ENCODE data around the gene FBLN7.

FBLN7 gene

DNA sequence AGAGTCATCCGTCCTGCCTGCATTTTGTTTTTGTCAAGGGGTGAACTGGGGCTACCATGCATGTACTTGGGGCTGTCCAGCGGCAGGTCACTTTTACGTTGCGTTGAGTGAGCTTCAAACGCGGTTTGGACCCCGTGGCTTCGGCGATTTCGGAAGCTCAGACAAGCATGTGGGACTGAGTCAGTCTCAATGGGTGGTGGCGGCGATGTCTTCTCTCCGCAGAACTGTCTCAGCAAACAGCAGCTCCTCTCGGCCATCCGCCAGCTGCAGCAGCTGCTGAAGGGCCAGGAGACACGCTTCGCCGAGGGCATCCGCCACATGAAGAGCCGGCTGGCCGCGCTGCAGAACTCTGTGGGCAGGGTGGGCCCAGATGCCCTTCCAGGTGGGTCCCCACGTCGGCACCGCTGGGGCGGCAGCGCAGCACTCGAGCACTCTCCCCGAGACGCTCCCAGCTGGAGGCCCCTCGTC, 21.3 kb downstream of the FBLN7 start:
- DNase-seq: no peak

DNA sequence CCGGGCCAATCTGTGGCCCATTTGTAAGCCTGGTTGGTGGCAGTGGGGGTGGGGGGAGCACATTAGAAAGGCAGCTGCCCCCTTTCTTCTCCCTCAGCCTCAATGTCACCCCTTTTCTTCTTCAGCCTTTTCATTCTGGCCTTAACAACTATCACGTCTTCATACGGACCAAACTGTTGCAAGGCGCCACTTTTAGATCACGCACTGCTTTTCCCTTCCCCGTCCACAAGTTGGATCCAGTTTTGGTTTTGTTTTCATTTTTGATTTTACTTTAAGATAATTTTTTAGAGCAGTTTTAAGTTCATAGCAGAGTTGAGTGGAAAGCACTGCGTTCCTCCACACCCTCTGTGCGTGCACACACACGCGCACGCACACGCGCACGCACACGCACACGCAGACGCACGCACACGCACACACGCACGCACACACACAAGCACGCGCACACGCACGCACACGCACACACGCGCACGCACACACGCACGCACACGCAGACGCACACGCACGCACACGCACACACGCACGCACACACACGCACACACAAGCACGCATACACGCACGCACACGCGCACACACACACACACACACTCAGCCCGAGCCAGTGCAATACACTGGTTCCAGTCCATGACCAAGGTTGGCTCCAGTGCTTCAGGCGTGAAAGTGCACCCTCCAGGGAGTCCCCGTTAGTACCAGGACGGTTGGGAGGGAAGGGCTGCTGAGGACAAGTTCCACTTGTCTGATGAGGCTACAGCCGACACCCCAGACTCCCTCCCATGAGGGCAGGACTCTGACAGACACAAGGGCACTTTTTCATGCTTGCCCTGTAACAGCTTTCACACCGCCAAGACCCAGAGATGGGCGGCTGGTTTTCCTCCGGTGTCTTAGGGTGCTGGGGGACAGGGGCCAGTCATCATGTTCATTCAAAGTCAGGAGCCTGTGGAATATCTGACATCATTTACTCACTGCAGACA, 22.4 kb downstream of the FBLN7 start:
- DNase-seq: no peak

DNA sequence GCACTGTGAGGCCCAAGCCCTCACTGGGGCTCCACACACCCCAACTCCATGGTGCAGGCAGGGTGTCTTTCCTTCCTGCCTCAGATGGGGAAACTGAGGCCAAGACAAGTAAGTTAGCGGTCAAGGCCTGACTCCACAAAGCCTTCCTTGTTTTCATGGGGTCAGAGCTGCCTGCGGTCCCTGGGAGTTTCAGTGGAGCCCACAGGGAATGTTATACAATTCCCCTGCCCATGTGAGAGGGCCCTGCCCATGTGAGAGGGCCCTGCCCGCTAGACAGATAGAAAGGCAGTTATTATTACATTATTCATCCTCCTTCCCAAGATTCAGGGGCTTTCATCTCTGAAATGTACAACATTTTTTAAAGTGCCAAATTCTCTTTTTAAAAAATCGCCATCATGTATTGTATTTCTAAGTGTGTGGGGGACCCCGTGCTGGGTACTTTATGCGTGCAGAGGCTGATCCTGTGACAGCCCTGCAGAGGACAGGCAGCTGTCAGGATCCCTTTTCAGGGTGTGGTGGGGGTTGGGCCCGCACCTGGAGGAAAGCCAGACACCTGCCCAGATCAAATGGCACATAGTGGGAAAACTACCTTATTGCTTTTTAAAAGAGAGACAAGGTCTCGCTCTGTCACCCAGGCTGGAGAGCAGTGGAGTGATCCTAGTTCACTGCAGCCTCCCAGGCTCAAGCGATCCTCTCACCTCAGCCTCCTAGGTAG, 23.4 kb downstream of the FBLN7 start:
- no peak for DNase-seq

DNA sequence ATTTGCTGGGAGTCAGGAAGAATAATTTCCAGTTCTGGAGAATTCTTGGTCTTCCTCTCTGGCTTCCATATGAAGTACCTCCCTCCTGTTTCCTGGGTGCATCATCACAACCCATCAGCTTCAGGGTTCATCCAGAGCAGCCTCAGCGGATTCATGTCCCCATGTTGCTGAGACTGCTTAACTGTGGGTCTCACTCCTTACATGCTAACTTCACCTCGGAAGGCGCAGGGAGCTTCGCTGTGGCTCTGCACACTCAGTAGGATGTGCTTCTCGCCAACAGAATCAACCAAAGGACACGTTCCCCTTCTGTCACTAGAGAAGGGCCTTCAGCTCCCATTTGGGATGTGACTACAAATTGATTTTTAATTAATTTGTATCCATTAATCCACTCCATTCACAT, 24.2 kb downstream of the FBLN7 start:
- DNase-seq: no peak

DNA sequence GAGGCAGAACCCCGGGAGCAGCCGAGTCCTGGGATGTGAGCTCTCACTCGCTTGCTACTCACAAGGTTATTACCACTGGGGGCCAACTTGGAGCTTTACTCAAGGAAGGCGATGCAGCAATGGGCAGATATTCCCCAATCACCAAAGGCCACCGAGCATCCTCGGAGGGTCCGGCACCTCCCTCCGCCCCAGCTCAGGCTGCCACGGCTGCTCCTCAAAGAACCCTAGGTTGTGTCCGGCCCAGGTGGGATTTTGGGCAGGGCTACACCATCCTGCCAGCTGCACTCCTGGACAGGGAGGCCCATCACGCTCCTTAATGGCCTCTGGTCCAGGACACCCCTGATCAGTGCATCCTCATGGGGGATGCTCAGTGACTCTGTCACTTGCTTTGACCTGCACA, 24.8 kb downstream of the FBLN7 start:
- no peak for DNase-seq

DNA sequence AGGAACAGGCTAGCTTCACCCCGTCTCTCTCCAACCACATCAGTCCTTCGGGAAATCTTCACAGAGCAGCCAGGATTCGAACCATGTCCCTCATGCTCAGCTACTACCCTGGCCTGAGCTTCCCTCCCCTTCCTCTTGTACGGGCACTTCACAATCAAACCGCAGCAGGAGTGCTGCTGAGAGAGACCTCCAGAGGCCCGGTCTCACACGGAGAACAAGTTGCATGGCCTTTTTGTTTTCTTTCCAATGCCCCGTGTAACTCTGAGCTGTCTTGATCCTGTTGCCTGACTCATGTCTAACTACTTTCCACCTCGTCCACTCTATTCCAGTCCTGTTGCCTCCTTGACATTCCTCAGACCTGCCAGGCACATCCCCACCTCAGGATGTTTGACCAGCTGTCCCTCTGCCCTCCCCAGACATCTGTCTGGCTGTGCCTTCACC, 25.4 kb downstream of the FBLN7 start:
- no peak for DNase-seq

DNA sequence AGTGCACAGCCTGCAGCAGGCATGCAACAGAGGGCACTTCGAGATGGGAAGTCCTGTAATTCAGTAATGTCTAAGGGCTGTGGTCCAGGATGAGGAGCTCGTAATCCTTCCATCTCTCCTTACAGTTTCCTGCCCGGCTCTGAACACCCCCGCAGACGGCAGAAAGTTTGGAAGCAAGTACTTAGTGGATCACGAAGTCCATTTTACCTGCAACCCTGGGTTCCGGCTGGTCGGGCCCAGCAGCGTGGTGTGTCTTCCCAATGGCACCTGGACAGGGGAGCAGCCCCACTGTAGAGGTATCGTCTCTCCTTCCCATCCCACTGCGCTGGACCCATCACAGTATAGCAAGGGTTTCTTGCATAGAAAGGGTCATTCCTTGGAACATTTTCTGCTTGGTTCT, 26.7 kb downstream of the FBLN7 start:
- no peak for DNase-seq

DNA sequence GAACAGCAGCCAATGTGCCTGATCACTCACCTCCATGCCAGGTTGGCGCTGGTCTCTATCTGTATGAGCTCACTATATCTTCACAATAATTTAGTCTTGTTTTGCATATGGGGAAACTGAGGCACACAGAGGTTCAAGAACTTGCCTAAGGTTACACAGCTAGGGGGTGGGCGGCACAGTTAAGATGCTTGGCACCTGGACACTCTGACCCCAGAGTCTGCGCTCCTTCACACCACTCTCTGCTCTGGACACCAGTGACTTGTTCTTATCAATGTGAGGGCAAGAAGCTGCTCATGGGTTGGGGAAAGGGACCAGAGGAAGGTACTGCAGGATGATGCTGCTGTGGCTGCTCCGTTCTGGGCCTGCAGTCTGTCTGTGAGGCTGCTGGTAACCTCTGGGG, 27.1 kb downstream of the FBLN7 start:
- DNase-seq: no peak

DNA sequence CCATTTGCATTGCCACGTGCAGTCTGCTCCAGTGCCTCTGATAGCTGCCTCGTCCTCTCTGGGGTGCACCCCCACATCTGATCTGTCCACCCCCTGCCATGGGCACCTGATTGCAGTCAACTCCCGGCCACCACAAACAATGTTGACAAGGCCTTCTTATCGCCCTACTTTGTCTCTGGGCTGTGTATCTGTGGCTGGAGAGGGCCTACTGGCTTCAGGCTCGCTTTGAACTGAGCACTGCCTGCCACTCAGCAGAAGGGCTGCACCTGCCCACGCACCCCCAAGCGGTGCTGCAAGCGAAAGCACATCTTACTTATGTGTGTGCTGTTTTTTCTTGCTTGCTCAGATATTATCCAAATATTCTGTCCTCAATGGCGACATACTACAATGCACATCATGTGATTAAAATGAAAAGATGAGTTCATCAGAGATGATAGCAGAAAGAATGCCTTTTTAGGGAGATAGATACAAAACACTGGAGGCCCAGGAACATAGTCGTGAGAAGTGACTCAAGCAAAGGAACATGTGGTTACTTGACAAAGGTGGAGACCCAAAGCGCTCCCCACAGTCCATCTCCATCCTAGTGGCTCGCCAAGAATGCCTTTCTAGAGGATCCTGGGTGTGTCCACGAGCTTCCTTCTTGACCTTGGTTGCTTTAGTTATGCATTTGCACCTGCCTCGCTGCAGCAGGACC, 28.8 kb downstream of the FBLN7 start:
- no peak for DNase-seq

DNA sequence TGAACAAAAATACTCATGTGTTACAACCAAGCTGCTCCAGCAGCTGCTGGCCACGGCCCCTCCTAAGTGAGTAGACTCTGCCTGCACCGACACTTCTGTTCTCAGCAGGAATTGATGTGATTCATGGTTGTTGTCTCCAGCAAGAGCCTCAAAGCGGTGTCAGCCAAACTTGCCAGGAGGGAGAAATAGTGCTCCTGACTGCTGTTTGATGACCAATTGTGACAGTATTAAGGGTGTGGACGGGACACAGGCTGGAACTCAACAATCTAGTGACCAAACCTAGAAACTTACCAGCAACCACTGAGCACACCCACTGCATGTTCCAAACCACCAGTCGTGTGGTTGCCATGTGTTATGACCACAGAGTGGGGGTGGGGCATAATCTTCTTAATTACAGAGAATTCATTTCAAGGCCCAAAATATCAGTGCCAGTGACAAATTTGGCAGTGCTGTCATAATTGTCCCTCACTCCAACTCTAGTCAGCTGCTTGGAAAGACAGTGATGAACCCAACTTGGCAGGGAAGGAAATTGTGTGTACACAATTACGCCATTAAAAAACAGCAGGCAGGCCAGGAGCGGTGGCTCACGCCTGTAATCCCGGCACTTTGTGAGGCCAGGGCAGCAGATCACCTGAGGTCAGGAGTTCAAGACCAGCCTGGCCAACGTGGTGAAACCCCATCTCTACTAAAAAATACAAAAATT, 30.4 kb downstream of the FBLN7 start:
- no peak for DNase-seq

DNA sequence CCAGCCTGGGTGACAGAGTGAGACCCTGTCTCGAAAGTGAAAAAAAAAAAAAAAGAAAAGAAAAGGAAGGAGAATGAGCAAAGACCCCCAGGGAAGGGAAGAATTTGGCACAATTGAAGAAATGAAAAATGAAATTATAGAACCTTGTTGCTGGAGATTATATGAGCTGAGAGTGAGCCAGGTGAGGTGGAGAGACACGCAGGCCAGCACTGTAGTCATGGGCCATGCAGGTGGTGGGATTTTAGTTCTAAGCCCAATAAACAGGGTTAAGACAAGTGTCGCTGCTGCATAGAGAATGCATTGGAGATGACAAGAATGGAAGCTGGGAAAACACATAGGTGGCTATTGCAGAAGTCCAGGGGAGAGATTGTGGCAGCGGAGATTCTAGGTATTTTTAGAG, 32.3 kb downstream of the FBLN7 start:
- DNase-seq: no peak

DNA sequence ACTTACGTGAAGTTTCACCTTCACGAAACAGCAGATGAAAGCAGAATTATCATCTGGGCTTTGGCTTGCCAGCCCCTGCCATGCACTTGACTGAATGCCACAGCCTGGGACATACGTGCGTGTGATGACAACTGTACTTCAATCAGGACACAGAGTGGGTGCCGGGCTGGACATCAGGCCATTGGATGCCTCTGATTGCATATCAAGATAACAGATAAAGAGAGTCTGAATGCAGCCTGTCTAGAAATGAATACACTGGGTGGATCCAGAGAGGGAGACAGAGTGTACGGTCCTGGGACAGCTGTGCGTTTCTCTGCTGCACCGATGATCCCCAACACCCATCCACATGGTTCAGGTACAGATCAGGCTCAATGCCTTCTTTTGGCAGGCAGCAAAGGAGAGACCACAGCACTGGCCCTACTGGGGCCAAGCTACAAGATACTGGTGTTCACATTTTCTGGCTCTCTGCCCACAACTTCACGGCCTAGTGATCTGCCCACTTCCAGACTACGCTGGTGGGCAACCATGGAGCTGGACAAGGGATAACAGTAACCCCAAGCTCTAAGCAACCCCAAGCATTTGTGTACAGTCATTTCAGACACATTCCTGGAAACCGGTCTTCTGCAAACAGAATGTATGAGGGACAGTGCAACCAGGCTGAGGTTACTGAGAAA, 35.6 kb downstream of the FBLN7 start:
- no peak for DNase-seq

DNA sequence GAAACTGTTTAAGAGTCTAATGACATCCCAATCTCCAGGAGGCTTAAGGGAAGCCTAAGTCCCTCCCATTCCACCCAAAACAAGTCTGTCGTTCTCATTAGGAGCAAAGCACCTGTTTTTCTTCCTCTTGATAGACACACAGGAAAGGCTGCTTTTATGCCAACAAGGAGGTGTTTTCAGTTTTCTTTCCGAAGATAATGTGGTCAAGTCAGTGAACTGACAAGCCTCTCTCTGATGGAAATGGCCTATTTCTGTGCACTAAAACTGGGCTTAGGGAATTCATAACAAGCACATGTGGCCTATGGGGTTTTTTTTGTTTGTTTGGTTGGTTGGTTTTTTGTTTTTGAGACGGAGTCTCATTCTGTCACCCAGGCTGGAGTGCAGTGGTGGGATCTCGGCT, 36.2 kb downstream of the FBLN7 start:
- DNase-seq: no peak

DNA sequence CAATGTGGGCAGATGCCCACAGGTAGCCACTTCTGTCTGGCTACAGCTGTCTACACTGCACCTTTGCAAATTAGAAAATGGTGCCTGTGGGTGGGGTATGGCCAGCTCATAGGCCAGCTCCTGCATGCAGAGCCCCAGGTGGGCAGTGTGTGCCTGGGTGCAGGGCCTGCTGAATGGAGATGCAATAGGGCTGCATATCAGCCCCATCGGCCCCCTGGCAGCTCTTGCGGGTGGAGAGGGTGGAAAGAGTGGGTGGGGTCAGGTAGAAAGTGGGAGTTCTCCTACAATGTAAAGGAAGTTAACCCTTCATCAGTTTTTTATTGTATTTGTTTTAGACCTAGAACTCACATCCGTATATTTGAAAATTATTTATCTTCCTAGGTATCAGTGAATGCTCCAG, 37.1 kb downstream of the FBLN7 start:
- DNase-seq: no peak

DNA sequence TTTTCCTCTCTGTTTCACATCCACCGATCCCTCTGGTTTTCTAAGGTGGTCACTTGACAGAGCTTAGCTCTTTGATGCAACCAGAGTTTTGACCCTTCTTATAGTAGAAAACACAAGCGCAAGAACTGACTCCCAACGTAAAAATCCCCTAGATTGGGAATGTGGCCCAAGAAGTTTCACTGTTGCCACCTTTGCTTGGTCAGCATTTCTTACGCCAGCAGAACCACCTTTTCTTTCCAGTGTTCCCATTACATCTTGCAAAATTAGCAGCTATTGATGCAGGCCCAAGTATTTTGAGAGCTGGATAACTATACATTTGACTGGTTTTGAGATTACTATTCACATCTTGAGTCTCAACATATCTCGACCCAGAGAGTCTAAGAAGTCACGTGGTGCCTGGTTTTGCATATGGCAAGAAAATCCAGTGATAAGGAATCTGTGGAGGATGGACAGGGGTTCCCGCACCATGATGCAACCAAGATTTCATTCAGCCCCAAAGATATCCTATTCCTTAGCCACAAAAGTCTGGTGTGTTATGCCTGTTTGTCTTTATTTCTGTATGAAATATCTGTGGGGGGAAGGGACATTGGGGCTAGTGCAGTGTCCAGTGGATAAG, 37.9 kb downstream of the FBLN7 start:
- no peak for DNase-seq

DNA sequence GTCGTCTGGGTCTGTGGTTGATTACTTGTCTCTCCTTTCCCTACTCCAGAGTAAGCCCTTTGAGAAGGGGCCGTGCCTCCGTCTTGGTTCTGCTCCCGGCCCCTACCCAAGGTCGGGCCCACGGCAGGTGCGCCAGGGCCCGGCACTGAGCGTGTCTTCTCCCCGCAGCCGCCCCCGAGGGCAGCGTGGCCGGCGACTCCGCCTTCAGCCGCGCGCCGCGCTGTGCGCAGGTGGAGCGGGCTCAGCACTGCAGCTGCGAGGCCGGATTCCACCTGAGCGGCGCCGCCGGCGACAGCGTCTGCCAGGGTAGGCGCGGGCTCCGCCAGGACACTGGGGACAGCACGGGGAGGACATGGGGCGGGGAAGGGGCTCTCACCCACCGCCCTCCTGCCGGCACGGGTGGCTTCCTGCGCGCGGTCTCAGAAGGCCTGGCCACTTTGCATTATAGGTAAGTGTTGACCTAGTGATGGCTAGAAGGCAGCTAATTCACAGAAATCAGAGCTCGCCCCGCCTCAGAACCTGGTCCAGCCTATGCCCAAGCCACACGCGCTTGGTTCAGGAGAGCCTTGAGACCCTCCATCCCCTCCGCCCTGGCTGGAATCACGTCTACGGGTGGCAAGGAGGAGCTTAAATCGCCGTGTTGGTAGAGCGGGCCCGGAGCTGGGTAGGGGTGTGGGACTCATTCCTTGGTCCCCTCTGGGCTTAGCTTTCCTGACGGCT, 43.5 kb downstream of the FBLN7 start:
- DNase-seq: no peak

DNA sequence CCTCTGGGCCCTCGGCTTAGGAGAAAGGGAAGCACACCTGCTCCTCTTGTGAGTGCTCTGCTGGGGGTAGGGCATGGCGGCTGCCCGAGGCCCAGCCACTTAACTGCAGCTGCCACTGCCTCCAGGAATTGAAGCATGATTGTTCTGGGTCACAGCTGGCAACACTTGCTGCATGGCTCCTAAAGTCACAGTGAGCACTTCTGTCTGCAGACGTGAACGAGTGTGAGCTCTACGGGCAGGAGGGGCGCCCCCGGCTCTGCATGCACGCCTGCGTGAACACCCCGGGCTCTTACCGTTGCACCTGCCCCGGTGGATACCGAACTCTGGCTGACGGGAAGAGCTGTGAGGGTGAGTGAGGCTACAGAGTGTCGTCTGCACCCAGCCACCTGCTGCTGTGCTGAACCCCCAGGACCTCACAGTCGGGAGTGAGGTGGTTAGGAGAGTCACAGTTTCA, 44.4 kb downstream of the FBLN7 start:
- no peak for DNase-seq

DNA sequence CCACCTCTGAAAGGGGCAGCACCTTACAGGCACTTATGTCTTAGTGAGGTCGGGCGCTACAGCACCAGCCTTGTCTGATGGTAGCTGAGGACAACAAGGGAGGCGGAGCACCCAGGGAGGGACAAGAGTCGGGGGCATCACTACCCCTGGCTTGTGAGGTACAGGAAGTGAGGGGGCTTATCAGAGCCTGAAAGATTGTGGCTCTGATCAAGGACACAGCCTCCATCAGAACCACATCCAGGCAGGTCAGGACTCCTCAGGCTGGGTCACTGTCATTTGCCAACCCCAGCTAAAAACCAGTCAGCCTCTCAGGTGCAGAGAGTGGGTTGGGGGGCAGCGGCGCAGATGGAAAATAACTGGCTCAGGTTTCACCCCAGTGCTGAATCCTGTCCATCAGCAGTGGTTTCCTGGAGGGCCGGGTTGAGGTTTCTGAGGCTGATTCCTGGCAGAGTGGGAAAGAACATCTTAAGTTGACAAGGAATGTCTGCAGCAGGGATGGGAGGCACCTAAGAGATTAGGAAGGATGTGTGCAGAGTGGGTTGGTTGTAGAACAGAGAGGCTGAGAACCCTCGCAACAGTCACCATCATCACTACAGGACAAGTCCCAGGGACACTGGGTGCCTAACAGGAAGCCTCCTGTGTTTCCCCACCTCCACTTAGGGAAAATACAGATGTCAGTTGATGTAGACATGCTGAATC, 45.3 kb downstream of the FBLN7 start:
- no peak for DNase-seq

DNA sequence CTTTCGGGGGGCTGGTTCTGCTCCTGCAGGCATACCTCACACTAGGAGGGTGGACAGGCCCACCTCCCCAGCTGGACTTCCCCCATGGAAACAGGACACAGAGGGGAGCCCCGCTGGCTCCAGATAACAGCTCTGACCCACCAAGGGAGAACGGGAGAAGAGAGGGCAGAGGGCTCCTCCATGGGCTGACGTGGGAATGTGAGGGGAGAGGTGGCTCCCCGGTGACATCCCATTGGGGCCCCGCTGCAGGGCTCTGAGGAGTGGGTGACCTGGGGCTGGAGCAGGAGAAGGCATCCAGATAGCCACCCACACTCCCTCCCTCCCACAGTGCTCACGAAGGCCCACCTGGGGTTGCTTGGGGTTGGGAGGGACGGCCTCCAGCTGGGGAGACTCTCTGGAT, 45.9 kb downstream of the FBLN7 start:
- DNase-seq: no peak

DNA sequence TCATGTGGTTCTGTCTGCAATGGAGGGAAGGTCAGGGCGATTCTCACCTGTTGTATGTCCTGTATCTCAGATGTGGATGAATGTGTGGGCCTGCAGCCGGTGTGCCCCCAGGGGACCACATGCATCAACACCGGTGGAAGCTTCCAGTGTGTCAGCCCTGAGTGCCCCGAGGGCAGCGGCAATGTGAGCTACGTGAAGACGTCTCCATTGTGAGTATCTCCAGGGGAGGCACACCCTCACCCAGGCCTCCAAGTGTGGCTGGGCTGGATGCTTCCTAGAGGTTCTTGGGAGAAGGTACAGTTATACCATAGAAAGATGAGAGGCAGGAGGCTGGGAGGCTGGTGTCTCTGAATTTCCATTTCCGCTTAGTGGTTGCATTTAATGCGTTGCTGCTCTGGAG, 46.9 kb downstream of the FBLN7 start:
- DNase-seq: no peak
